ENCODE measurements around the gene UTP3. TPM values are rescaled to one million over a fixed set of nuclear protein-coding genes. Genes with fewer than 3 reads are reported as not detected.
"Not testable (repeated sequence)": the region's sequence is repeated elsewhere in the genome, so short reads cannot be mapped to it uniquely, and the experiment has no call there.

Gene UTP3, protein sequence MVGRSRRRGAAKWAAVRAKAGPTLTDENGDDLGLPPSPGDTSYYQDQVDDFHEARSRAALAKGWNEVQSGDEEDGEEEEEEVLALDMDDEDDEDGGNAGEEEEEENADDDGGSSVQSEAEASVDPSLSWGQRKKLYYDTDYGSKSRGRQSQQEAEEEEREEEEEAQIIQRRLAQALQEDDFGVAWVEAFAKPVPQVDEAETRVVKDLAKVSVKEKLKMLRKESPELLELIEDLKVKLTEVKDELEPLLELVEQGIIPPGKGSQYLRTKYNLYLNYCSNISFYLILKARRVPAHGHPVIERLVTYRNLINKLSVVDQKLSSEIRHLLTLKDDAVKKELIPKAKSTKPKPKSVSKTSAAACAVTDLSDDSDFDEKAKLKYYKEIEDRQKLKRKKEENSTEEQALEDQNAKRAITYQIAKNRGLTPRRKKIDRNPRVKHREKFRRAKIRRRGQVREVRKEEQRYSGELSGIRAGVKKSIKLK
- 30.5 and 32.4 TPM in 2 replicates for total RNA-seq

DNA sequence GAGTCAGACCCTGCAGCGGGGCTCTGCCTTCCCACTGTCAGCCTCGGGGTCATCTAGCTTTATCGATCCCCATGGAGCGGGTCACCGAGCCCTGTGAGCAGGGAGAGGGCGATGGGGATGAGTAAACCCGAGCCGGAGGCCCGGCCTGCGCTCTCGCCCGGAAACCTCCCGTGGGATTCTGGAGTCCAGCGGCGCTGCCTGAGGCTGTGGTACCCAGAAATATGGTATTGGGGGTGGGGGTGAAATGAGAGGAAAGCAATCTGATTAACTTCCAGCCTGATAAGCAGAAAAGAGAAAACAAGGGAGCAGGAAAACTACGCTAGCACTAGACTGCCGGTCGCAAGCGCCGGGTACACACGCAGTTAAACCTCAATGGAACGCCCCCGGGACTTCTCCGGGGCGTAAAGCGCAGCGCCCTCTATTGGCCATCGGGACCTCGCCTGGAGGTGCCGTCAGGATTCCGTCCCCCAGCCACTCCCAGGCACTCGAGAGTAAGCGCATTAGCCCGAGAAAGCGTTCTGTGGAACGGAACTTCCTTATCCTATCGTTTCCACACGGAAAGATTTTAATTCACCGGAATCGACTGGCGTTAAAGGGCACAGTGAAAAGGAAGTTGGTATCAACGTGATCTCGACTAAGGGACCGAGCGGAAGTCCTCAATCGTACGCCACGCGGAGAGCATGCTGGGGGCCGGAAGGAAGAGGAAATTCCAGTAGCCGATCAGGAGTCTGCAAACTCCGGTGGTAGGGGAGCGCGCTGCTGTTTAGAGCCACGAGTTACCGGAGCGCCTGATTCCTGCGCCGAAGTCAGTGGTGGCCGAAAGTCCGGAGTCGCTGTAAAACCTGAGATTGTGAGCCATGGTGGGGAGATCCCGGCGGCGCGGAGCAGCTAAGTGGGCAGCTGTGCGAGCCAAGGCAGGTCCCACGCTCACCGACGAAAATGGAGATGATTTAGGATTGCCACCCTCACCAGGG, at the start of gene UTP3:
TSS of gene UTP3 (plus strand) at position 712 of the 974 bp plus-strand sequence. CDS start at position 858, 146 bp downstream.
- intact Hi-C loops (cut with micrococcal nuclease) = loop anchor here (1.0 to 10.0 kb wide), 11 partner anchors 17 to 923 kb away; partner anchors contain the start of genes DCK, GRSF1, MOB1B and SULT1B1

DNA sequence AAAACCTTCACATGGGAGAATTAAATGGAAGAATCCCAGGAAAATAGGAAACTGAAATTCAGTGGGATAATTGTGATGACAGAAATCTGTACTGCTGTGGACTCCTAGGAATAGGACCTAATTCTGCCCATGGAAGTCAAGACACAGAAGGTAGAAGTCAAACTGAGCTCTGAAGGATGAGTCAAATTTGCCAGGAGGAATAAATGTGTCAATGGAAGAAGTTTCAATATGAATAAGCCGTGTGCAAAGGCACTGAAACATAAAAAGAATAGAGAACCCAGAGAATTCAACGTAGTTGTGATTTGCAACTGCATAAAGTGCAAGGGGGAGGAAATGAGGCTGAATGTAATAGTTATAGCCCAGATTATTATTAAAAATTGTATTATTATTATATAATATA, 48.1 kb upstream of the UTP3 start:
- intact Hi-C loops (cut with micrococcal nuclease) = no loop called here

DNA sequence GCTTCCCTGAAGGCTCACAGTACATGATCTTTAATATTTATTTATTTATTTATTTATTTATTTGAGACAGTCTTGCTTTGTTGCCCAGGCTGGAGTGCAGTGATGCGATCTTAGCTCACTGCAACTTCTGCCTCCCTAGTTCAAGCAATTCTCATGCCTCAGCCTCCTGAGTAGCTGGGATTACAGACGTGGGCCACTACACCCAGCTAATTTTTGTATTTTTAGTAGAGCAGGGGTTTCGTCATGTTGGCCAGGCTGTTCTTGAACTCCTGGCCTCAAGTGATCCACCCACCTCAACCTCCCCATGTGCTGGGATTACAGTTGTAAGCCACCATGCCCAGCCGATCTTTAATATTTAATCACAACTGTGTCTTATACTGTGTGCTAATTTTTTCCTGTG, 37.6 kb upstream of the UTP3 start:
- intact Hi-C loops (cut with micrococcal nuclease) = loop anchor here (5.0 kb wide), 1 partner anchor 152 kb away; no protein-coding TSS in a partner anchor

DNA sequence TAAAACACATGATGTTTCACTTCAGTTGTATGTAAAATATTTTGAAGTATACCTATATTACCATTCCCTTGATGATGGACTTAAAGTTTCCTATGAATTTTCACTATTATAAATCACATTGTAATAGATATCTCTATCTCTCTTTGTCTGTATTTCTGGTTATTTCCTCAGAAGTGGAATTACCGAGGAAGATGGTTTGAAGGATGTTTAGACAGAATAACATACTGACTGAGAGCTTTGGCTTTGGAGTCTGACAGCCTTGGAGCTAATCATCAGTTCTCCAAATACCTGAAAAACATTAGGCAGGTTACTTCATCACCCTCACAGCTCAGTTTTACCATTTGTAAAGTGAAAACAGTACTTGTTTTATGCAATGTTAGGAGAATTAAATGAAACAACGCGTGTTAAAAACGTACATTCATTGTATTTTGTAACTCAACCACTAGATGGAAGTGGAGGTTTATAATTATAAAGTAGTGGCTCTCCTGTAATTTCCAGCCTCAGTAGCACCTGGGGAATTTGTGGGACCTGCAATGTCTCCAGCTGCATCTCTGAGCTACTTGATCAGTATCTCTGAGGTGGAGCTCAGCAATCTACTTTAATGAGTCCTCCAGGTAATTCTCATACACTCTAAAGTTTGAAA, 36.3 kb upstream of the UTP3 start:
- intact Hi-C loops (cut with micrococcal nuclease) = loop anchor here (1.0 to 5.0 kb wide), 6 partner anchors 36 to 1651 kb away; partner anchors contain the start of gene UTP3

DNA sequence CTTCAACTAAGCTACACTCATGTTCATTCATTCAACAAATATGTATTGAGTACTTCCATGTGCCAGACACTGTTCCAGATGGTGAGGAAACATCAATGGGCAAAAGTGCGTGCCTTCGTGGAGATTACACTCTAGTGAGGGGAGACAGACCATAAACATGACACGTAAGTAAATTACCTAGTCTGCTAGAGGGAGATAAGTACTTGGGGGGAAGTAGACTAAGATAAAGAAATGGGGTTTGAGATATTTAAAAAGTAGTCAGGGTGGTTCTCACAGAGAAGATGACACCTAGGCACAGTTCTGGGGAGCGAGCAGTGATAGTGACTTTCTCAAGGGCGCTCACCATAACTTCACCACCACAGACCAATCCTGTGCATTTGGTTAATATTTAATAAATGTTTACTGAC, 33.7 kb upstream of the UTP3 start:
- intact Hi-C loops (cut with micrococcal nuclease) = loop anchor here (5.0 kb wide), 1 partner anchor 148 kb away; no protein-coding TSS in a partner anchor

DNA sequence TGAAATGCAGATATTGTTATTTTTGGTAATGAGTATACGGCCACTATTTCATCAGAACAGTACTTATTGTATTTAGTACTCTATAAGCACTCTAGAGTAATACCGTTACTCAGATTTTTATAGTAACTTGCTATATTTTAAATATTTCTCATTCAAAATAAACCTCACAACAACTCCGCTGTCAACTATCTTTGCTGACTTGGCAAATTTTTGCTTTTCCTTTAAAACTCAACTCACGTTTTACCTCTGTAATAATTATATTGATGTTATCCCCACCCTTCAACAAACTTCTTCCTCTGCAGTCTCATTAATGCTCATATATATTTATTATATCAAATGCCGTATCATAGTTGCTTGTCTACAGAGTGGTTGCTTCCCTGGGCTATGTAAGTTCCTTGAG, 31.0 kb upstream of the UTP3 start:
- intact Hi-C loops (cut with micrococcal nuclease) = no loop called here

DNA sequence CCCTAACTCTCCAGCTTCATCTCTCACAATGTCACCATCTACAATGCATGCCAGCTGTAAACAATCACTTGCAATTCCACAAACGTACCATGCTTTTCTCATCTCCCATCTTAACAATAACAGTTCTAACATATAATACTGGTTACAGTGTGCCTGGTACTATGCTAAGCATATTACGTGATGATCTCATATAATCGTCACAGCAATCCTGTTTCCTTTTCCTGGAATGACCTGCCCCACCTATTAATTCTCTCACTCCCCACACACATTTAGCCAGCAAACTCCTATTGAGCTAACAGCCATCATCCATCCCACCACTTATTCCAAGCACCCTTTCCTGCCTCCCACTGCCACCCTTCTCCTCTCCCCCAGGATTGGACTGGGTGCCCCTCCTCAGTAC, 29.9 kb upstream of the UTP3 start:
- intact Hi-C loops (cut with micrococcal nuclease) = no loop called here

DNA sequence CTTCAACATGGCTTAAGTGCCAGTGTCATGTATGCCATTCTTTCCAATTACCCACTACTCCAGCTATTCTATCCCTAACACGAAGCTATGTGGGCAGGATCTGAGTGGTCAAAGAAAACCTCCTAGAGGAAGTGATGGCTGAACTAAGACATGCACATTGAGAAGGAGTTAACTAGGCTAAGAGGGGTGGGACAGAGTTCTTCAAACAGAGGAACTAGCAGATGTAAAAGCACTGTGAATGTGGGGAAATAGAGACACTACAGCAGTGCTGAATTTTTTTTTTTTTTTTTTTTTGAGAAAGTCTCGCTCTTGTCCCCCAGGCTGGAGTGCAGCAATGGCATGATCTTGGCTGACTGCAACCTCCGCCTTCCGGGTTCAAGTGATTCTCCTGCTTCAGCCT, 28.2 kb upstream of the UTP3 start:
- intact Hi-C loops (cut with micrococcal nuclease) = no loop called here

DNA sequence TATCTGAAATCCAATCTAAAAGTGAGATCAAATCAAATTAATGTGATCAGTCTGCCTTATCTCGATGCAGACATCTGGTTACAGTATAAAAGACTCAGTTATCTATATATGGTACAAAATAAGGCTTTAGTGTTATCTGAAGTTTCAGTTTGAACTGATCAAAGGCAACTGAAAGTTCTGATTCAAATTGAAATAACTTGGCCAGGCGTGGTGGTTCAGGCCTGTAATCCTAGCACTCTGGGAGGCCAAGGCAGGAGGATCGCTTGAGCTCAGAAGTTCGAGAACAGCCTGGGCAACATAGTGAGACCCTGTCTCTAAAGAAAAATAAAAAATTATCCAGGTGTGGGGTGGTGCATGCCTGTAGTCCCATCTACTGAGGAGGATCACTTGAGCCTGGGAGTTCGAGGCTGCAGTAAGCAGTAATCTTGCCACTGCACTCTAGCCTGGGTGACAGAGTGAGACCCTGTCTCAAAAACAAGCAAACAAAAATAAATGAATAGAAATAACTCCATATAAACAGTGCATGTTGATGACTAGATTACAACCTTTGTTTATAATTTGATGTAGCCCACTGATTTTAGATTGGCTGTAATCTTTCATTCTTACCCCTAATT, 26.9 kb upstream of the UTP3 start:
- intact Hi-C loops (cut with micrococcal nuclease) = not testable (repeated sequence)

DNA sequence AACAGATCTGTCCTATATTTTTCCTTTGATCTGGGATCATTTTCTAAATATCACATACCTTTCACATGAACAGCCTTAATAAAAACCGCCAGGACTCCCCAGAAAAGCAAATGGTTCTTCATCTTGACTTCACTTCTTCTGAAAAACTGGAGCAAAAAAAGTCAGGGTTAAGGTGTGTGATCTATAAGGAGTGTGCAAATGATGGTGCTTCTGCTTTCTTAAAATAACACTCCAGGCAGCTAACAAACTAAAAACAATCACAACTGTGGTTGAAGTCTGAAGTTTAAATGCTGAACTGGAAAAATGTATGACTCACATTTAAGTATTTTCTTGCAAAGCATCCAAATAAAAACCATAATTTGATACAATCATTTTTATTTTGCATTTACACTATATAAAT, 22.0 kb upstream of the UTP3 start, which contains the start of gene JCHAIN:
TSS of gene JCHAIN (minus strand) at position 140 of the 400 bp plus-strand sequence. CDS start at position 122, 18 bp downstream.
- intact Hi-C loops (cut with micrococcal nuclease) = no loop called here

DNA sequence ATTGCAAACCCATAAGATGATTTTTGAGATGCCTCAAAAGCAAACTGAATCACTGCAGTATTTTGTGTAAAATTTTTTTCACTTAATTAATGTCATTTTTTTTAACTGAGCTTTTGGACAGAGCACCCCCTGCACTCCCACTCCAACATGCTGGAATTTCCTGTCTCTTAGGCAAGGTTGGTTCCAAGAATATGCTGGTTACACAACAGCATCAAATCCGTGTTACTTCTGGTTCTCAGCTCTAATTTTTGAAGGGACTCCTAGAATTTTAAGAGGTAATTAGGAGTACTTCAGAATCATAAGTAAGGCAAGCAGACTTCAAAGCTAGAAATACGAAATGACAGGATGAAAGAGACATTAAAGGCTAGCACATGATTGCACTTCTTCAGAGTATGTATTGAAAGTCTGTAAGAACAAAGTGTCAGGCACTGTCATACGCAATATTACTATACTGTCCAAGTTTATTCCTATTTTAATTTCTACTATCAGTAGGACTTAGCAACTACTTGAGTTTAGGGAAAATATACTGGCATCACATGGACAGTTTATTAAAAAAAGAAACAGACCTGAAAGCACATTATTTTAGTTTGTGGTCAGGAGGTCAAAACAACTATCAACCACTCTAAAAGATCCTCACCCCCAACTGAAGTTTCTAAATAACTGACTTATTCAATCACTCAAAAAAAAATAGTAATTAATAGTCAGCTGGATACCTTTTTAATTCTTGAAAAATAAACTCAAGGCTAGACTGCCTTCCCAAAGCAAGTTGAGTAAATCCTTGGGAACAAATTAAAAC, 20.4 kb upstream of the UTP3 start:
- intact Hi-C loops (cut with micrococcal nuclease) = no loop called here

DNA sequence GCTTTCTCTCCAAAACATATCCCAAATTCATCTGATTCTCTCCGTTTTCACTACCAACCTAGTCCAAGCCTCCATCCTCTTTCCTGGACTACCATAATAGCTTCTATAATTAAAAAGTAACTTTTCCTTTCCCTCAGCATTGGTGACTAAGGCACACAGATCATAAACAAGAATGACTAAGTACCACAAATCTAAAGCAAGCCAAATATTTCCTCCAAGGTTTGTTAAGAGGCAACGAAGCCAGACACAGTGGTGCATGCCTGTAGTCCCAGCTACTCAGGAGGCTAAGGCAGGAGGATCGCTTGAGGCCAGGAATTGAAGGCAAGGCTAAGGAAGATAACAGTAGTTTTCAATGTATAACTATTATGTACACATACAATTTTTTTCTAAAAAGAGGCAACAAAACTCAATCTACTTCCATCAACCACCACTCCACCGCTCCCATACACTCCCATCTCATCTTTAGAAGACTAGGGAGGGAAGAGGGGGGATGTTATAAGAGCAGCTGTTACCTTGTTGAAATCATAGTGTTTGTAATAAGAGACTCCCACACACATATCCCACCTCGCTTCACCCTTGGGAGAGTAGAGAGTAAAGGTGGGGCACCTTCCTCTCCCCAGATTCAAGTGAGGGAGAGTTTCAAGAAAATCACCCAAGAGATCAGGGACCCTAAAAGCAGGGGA, 17.9 kb upstream of the UTP3 start:
- intact Hi-C loops (cut with micrococcal nuclease) = no loop called here

DNA sequence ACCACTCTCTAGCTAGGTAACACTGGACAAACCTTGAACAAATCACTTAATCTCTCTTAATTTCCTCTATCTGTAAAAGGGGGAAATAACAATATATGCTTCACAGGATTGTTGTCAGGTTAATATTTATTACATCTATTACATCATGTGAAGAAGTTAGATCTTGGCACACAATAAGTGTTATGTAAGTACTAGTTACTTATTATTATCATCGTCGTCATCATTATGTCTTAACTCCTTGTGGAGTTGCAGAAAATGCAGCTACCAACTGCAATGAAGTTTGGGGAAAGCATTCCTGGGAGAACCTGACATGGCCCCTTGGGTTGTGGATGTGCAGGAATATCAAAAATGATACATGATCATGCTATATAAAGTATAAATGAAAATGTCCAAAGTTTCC, 17.2 kb upstream of the UTP3 start:
- intact Hi-C loops (cut with micrococcal nuclease) = no loop called here

DNA sequence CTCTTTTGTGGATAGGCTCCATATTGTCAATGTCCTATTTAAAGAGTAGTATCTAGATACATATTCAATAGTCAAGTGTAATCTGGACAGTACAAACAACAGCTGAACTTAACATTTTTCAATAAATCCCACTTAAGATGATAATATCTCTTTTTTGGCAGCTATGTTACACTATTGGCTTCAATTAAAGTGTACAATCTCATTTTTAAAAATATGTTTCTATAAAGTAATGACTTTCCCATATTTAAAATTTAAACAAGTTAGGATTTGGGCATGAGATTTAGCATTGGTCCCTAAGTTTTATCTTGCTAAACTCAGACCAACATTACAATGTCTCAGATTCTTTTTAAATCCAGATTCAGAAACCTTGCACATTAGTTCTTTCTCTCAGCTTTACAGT, 14.1 kb upstream of the UTP3 start:
- intact Hi-C loops (cut with micrococcal nuclease) = no loop called here

DNA sequence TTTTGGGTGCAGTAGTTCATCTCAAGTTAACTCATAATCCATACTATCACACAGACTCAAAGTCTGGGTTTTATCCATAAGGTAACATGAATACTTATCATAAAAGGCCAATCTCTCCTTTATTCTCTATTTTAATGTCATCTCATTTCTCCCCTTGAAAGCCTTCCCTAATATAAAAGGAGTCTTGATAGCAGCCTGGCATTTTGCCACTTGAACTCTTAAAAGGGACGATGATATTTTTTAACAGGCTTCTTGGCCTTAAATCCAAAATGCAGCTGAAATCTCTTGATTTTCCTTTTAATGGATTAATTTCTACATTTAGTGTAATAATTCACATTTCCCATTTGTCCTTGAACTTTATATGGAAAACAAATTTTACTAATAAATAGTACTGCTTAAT, 13.6 kb upstream of the UTP3 start:
- intact Hi-C loops (cut with micrococcal nuclease) = no loop called here

DNA sequence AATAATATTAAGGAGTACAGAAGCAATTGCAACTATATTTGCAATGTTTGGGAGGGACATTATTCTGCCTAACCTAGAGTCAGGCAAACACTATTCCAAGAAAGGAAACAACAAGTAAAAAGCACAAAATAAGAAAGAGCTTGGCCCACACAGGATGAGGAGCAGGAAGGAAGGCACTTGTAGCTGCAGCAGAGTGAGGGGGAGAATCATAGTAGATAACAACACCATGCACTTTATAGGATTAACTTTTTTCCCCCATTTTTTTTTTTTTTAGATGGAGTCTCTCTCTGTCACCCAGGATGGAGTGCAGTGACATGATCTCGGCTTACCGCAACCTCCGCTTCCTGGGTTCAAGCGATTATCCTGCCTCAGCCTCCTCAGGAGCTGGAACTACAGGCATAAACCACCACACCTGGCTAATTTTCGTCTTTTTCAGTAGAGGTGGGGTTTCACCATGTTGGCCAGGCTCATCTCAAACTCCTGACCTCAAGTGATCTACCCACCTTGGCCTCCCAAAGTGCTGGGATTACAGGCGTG, 11.7 kb upstream of the UTP3 start:
- intact Hi-C loops (cut with micrococcal nuclease) = no loop called here

DNA sequence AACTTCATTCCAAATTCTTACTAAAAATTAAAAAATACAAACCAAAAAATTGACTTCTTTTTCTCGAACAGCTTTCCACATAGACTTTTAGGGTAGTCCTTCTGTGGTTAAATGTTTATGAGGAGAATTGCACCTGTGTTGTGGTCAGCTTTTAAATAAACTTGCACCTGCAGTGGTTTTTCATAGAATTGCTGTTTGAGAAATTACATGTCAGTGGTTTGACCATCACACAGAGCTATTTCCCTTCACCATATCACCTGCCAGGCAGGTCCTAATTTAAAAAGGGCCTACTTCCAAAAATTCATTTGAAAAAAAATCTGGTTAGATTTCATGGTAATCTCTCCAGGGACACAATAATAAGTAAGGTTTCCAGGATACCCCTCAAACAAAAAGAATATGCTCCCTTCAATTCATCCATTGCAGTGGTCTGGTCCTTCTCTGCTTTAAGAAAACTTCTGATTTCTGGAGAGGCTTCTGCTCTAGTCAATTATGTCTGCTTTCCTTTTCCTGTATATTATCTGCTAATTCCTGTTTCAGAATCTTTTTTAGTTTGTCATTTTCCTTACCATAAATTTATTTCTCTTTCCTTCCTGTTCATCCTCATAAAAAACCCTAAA, 9.8 kb upstream of the UTP3 start:
- intact Hi-C loops (cut with micrococcal nuclease) = no loop called here

DNA sequence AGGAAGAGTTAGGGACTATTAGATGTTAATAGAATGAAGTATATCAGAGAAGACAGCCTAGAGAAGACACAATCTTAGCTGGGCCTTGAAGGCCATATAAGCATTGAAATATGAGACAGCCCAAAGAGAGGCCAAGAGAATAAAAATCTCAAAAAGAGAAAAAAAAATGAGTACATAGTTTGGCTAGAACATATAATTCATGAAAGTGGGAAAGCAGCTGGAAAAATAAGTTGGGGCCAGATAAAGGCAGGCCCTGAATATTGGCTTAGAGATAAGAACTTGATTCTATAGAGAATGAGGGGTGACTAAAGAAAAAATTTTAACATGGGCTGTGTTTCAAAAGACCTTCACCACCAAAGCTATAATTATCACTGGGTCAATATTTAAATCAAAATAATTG, 7.4 kb upstream of the UTP3 start:
- intact Hi-C loops (cut with micrococcal nuclease) = loop anchor here (10.0 kb wide), 1 partner anchor 916 kb away; the partner anchor contains the start of gene SULT1B1

Measured in T-helper 1 cell treated with Interleukin-12 subunit alpha and Interleukin-12 subunit beta and Interleukin-4 antibody, amounts not matched to agents 30 ng/mL and 1 ng/mL, for 36 hours (primary cell).